Measurements from ENCODE around the gene AHDC1. TPM values are rescaled to one million over a fixed set of nuclear protein-coding genes. Genes with fewer than 3 reads are reported as not detected.

Gene AHDC1
- total and polyA plus RNA-seq, 2 of the 13 experiments (the other 11 are each of a cell fraction or from before 2014, with no cell fraction given): 1.0 to 2.7 TPM

- Histone ChIP-seq H3K9me3 (ENCODE audit: low read length) (no peaks in the 10 kb centered on the region), H3K27me3 (ENCODE audit: control insufficient read depth in 1 of 2, insufficient read depth in 2 of 2, low read length in 2 of 2) (no peaks in the 10 kb centered on the region), H3K4me3 (replicated peaks in 1 of 3; ENCODE audit: insufficient read depth in 1 of 3, low read depth in 2 of 3, low read length in 3 of 3) (peak overlapping the region; percentile 12 to 55 (median 52)), H2AFZ (ENCODE audit: low read length) (no peak overlapping the region), H3K4me1 (ENCODE audit: insufficient read depth, low read length) (peaks cover 89% of the 10 kb centered on the region), H3K9ac (ENCODE audit: insufficient read depth, low read depth, low read length) (peak overlapping the region; percentile 36; the same call in 1 of the 2 replicates), H3K4me2 (ENCODE audit: low read depth, low read length) (peak overlapping the region; percentile 95), H3K79me2 (ENCODE audit: insufficient read depth, low read length) (peaks cover 31% of the 10 kb centered on the region), H3K27ac (ENCODE audit: extremely low read length, insufficient read depth, low read length) (peak overlapping the region; percentile 58), H4K20me1 (ENCODE audit: insufficient read depth, low read length) (peaks cover 15% of the 10 kb centered on the region), H3K36me3 (replicated peaks in 1 of 2; ENCODE audit: control insufficient read depth in 1 of 2, insufficient read depth in 2 of 2, low read length in 2 of 2) (no peaks in the 10 kb centered on the region)
- ATAC-seq (no peak), FAIRE-seq (no peak), DNase-seq (ENCODE audit: low spot score) (peak; percentile 42)
- ChIA-PET POLR2A (interaction anchor here (0.9 to 4.5 kb wide), 8 partner anchors 8 to 82 kb away, joined by 3 to 48 read pairs (median 4); partner anchors contain the start of gene WASF2), CTCF (ENCODE audit: low intra/inter-chr PET ratio, low total read pairs) (no interaction called here)
- no TSS peak for BruUV-seq (replicated peaks)
- in situ Hi-C loops (cut with HindIII; ENCODE audit: extremely low pct_ligation_motif_present, low pct_unique_long_range_greater_than_20kb) (no loop called here), intact Hi-C loops (cut with micrococcal nuclease; ENCODE audit: unreplicated experiment) (loop anchor here (5.0 kb wide), 1 partner anchor 44 kb away; no protein-coding TSS in a partner anchor)
- WGBS (ENCODE audit: low lambda C conversion rate): 8% methylated on average over 12 of the region's 18 CpGs
- TF ChIP-seq TEAD3 (CRISPR knock-in tag; optimal IDR thresholded peaks at IDR 0.05; ENCODE audit: borderline replicate concordance) (peak; percentile 20), NCOA5 (CRISPR knock-in tag; IDR thresholded peaks at IDR 0.05) (no peak), KLF12 (CRISPR knock-in tag; IDR thresholded peaks at IDR 0.05; ENCODE audit: borderline replicate concordance) (no peak), XBP1 (CRISPR knock-in tag; IDR thresholded peaks at IDR 0.05) (no peak), ZSCAN9 (CRISPR knock-in tag; IDR thresholded peaks at IDR 0.05; ENCODE audit: borderline replicate concordance) (no peak), PATZ1 (CRISPR knock-in tag; IDR thresholded peaks at IDR 0.05) (peak; percentile 68), SKI (IDR thresholded peaks at IDR 0.05; ENCODE audit: partially characterized antibody) (no peak), SALL2 (CRISPR knock-in tag; IDR thresholded peaks at IDR 0.05) (no peak), ZNF792 (CRISPR knock-in tag; IDR thresholded peaks at IDR 0.05) (no peak), NFIC (IDR thresholded peaks at IDR 0.05; ENCODE audit: low read length) (no peak), GATAD1 (CRISPR knock-in tag; IDR thresholded peaks at IDR 0.05) (no peak), WIZ (CRISPR knock-in tag; IDR thresholded peaks at IDR 0.05) (no peak), ZNF329 (CRISPR knock-in tag; IDR thresholded peaks at IDR 0.05; ENCODE audit: low read depth) (no peak), ZNF576 (CRISPR knock-in tag; IDR thresholded peaks at IDR 0.05) (no peak), HNRNPL (IDR thresholded peaks at IDR 0.05; ENCODE audit: low read depth, low read length) (peak; percentile 86), HDAC1 (CRISPR knock-in tag; IDR thresholded peaks at IDR 0.05) (no peak), GTF2F1 (IDR thresholded peaks at IDR 0.05; ENCODE audit: low read length) (no peak), BCLAF1 (IDR thresholded peaks at IDR 0.05) (no peak), IKZF5 (CRISPR knock-in tag; IDR thresholded peaks at IDR 0.05) (peak; percentile 92; the same call in 1 of the 2 replicates), NR2F6 (IDR thresholded peaks at IDR 0.05) (no peak), NR2F6 (CRISPR knock-in tag; IDR thresholded peaks at IDR 0.05) (0 out of 2 replicates have a peak, but pooled peaks have one; percentile 32), RFX3 (CRISPR knock-in tag; IDR thresholded peaks at IDR 0.05) (peak; percentile 36; the same call in 1 of the 2 replicates)
Measured at GRCh38 chr1:27571439-27572018, 32.4 kb downstream of the AHDC1 start.

Measured in HepG2 (cell line).